Measurements from ENCODE around the gene COL27A1.

Gene COL27A1

GRCh38 chr9:114227288-114228015 lies 72.1 kb downstream of the COL27A1 start:
- DNase-seq (ENCODE audit: low read depth), result no peak

- DNase-seq (ENCODE audit: low read depth), result no peak
These were observed 72.9 kb downstream of the COL27A1 start for GRCh38 chr9:114228016-114228808.

- no peak for DNase-seq (ENCODE audit: low read depth)
These were observed 74.0 kb downstream of the COL27A1 start for GRCh38 chr9:114229295-114229694.

GRCh38 chr9:114230068-114230467 lies 74.7 kb downstream of the COL27A1 start:
- DNase-seq (ENCODE audit: low read depth), result no peak

- no peak for DNase-seq (ENCODE audit: low read depth)
These were observed 75.9 kb downstream of the COL27A1 start for GRCh38 chr9:114231273-114231672.

- DNase-seq (ENCODE audit: low read depth), result no peak
These were observed 76.5 kb downstream of the COL27A1 start for GRCh38 chr9:114231719-114232449.

- no peak for DNase-seq (ENCODE audit: low read depth)
These were observed 78.3 kb downstream of the COL27A1 start for GRCh38 chr9:114233491-114234185.

- no peak for DNase-seq (ENCODE audit: low read depth)
These were observed 79.8 kb downstream of the COL27A1 start for GRCh38 chr9:114235033-114235661.

- DNase-seq (ENCODE audit: low read depth), result peak; percentile 33
These were observed 81.2 kb downstream of the COL27A1 start for GRCh38 chr9:114236391-114237138.

- DNase-seq (ENCODE audit: low read depth), result no peak
These were observed 81.9 kb downstream of the COL27A1 start for GRCh38 chr9:114237247-114237646.

- no peak for DNase-seq (ENCODE audit: low read depth)
These were observed 82.4 kb downstream of the COL27A1 start for GRCh38 chr9:114237781-114238180.

GRCh38 chr9:114238472-114238871 lies 83.1 kb downstream of the COL27A1 start:
- DNase-seq (ENCODE audit: low read depth), result no peak

- peak; percentile 24 for DNase-seq (ENCODE audit: low read depth)
These were observed 83.8 kb downstream of the COL27A1 start for GRCh38 chr9:114238891-114239875.

GRCh38 chr9:114240216-114240615 lies 84.9 kb downstream of the COL27A1 start:
- no peak for DNase-seq (ENCODE audit: low read depth)

GRCh38 chr9:114240647-114241558 lies 85.6 kb downstream of the COL27A1 start:
- no peak for DNase-seq (ENCODE audit: low read depth)

- no peak for DNase-seq (ENCODE audit: low read depth)
These were observed 87.5 kb downstream of the COL27A1 start for GRCh38 chr9:114242837-114243236.

- no peak for DNase-seq (ENCODE audit: low read depth)
These were observed 87.9 kb downstream of the COL27A1 start for GRCh38 chr9:114243240-114243639.

GRCh38 chr9:114244570-114244969 lies 89.2 kb downstream of the COL27A1 start:
- no peak for DNase-seq (ENCODE audit: low read depth)

- DNase-seq (ENCODE audit: low read depth), result peak; percentile 50
These were observed 91.2 kb downstream of the COL27A1 start for GRCh38 chr9:114246558-114246957.
